ENCODE measurements around the gene MBNL2.

The MBNL2 gene

GRCh38 chr13:97441368-97441767 is 219.2 kb downstream of the MBNL2 start:
- Histone ChIP-seq H3K9me3 (replicated peaks; ENCODE audit: insufficient read depth, low read length) (no peaks in the 10 kb centered on the region), H3K9ac (ENCODE audit: low read length) (no peak overlapping the region), H3K4me3 (ENCODE audit: low read length) (no peak overlapping the region), H3K36me3 (replicated peaks; ENCODE audit: insufficient read depth, low read length) (no peaks in the 10 kb centered on the region), H3K4me1 (ENCODE audit: low read length) (peaks cover 11% of the 10 kb centered on the region; the same call in 1 of the 2 replicates), H3K79me2 (ENCODE audit: low read length) (peaks cover 64% of the 10 kb centered on the region), H3K4me2 (ENCODE audit: low read depth, low read length) (no peak overlapping the region), H2AFZ (ENCODE audit: low read length) (no peak overlapping the region), H3K27ac (ENCODE audit: low read length) (no peak overlapping the region), H3F3A (ENCODE audit: insufficient read depth, low read length) (0 out of 2 replicates have a peak, but pooled peaks cover 3% of the 10 kb centered on the region), H3K9me2 (replicated peaks; ENCODE audit: insufficient read depth, low read length) (no peaks in the 10 kb centered on the region), H3K27me3 (replicated peaks; ENCODE audit: insufficient read depth, low read length) (no peaks in the 10 kb centered on the region), H4K20me1 (ENCODE audit: insufficient read depth, low read length) (no peaks in the 10 kb centered on the region)
- DNase-seq, result no peak
- TF ChIP-seq EZH2 (optimal IDR thresholded peaks at IDR 0.05; ENCODE audit: low read depth, low read length) (no peak), EZH2phosphoT487 (IDR thresholded peaks at IDR 0.05; ENCODE audit: low read length) (no peak)
- TF ChIP-seq, protein P1, sequence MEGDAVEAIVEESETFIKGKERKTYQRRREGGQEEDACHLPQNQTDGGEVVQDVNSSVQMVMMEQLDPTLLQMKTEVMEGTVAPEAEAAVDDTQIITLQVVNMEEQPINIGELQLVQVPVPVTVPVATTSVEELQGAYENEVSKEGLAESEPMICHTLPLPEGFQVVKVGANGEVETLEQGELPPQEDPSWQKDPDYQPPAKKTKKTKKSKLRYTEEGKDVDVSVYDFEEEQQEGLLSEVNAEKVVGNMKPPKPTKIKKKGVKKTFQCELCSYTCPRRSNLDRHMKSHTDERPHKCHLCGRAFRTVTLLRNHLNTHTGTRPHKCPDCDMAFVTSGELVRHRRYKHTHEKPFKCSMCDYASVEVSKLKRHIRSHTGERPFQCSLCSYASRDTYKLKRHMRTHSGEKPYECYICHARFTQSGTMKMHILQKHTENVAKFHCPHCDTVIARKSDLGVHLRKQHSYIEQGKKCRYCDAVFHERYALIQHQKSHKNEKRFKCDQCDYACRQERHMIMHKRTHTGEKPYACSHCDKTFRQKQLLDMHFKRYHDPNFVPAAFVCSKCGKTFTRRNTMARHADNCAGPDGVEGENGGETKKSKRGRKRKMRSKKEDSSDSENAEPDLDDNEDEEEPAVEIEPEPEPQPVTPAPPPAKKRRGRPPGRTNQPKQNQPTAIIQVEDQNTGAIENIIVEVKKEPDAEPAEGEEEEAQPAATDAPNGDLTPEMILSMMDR (IDR thresholded peaks at IDR 0.05; ENCODE audit: low read length), result no peak

All from MM.1S (cell line).